Lung microvascular endothelial cell (primary cell): Measurements from ENCODE around the gene WNT8B. TPM values are rescaled to one million over a fixed set of nuclear protein-coding genes. Genes with fewer than 3 reads are reported as not detected.

Source experiments
- DNase-seq, 2 donors: peaks; one replicate each; pipeline versions ENCODE4 v3.0.0 to v3.0.0-alpha.2; 2010; ENCODE audit warnings: low read depth in 2 of 2
- total RNA-seq: library from RNA; depleted of rRNA; stranded (reverse); fragments of >200 nt; gene quantifications from 2 replicates; pipeline ENCODE4 v1.2.1, GENCODE V29; 2014

The WNT8B gene
- total RNA-seq, 1 donor from 2014 or later, result not detected

DNA sequence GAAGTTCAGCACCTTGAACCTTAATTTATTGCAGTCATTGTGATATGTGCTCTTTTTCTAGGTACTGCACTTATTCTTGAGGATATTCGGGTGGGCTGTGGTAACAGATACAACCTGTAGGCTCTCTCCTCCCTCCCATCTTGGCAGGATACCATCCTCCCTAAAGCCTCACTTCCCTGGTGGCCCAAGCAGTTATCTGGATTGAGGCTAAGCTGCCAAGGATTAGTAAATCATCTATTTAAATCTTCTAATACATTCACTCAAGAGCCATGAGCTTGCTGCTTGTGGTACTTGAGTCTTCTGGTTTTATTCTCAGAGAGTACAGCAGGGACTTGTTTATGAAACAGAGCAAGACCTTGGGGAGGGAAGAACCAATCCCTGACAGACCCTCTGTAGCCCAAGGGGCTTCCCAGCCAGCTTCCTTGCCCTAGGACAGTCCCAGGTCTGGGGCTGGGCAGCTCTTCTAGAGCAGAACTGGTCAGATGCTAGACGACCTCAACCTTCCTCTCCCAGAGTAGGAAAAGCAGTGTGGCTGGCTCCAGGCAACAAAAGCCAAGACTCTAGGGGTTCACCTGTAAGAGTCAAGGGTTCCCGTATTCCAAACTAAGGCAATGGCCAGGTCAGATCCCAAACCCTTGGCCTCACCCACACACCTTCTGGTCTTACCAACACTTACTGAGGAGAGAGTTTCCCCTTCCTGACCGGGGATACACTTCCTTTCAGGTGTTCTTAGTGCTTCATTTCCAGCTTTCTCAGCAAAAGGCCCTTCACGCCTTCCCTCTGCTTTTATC is 21.3 kb downstream of the WNT8B start:
- DNase-seq, result no peak

DNA sequence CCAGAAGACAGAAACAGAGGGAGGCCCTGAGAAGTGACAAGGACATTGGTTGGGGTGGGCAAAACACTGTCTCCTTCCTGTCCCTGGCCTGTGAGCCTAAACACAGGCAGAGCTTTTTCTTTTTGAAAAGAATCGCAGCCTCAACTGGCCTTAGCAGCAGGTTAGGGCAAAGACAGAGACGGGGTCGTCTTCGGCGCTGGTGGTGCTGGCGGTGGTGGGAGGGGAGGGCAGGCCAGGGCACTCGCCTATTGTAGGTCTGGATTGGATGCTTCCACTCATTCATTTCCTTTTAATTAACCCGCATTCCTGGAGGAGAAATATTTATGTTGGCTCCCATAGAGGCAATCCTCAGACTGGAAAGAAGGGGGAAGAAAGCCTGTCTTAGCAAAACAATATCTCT is 22.6 kb downstream of the WNT8B start:
- DNase-seq, result no peak

DNA sequence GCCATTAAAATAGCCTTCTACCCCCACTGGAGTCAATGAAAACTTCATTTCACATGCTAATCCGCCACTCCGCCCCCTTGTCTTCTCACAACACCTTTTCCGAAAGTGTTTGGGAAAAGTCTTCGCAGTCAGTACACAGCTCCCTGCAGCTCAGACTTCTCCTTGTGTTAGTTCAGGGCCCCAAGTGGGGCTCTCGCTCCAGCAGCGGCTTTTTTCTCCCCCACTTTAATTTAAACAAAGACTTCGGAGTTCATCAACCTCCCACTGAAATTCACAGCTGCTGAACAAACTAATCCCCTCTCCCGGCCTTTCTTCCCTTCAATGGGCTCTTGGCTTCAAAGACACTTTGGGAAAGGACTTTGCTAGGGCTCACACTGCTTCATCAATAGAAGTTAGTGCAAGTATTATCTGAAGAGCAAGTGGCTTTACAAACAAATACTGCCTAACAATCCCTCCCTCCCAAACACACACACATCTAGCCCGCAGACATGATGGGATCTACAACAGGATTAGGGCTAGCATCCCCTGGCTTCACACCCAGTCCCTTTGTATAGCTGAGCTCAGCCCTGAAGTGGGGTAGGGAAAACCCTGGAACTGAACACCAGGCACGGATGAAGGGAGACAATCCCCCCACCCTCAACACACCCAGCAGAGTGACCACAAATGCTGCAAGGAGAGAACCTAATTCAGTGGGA is 23.1 kb downstream of the WNT8B start:
- no peak for DNase-seq

DNA sequence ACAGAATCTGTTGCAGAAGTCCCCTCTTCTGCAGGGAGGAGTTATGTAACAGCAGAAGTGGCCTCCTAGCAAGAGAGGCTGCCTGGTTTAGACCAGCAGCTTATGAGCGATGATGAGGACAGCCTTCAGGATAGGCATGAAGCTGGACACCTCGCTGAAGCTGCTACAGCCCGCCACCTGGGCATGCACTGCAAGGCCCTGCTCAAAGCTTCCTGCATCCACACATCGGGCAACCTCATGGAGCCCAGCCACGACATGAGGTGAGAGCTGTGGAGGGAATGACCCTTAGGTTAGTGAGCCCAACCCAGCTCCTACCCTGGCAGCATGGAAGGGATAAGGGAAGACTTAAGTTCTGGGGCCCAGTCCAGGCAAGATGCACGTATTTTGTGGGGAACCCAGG is 24.7 kb downstream of the WNT8B start:
- DNase-seq, result no peak

DNA sequence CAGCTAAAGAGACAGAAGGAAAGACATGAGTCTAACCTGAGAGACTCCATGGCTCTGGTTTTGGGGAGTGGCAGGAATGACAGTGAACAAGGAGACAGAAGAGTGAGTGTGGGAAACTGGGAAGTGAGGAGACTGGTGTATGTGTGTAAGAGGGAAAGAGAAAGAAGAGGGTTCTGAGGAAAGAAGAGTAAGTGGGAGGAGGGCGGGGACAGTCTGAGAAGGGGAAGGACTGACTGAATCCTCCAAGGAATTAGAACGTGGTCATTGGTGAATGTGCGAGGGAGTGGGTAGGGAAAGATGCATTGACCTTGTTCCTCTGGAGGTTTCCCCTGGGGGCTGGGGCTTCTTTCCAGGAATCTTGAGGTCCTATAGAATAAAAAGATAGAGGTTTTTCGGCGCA is 26.6 kb downstream of the WNT8B start:
- DNase-seq, result no peak

DNA sequence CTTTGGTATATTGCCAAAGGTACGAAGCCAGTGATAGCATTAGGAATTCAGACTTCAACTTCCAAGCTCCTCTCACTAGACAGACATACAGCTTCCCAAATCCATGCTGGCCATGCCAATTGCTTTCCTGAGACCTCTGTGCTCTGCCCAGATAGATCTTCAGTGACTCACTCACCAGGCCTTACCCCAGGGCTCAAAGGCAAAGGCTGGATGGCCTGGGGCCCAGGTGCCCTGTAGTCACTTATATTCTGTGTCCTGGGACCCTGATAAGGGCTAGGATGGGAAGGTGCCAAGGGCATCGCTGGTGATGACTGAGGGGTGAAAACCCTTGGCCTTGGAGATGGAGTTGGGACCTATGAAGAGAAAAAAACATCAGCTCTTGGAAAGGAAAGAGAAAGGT is 27.7 kb downstream of the WNT8B start:
- DNase-seq, result no peak

DNA sequence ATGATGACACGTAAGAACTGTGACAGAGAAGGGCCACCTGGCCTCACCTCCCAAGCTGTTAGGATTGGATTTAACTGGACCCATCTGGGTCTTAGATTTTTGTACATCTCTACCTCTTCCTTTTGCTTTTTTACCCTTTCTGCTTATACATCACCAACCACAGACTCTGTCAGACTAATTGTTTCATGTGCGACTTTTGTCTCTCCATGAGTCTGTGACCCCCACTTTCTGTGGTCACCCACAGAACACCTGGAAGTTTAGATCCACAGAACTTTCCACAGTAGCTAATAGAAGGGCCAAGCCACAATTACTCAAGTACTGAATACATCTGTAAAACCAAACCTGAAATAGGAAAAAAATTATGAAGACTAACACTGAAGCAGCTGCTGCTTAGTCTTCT is 33.8 kb downstream of the WNT8B start:
- DNase-seq, result no peak

DNA sequence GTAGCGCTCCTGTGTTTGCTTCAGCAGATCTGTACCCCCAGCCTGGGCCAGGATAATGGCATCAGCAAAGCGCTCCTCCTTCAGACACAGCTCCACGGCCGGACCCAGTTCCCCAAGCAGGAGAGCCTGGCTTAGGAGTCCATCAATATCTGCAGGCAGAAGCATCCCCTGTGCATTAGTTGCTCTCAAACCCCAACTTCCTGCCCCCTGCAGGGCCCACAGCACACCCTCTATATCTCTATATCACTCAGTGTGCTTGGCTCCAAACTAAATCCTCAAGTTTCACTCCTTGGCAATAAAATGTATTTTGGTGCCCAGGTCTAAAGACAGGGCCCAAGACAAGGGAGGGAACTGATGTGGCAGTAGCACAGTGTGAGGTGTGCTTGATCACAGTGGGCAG is 35.2 kb downstream of the WNT8B start:
- DNase-seq, result no peak

DNA sequence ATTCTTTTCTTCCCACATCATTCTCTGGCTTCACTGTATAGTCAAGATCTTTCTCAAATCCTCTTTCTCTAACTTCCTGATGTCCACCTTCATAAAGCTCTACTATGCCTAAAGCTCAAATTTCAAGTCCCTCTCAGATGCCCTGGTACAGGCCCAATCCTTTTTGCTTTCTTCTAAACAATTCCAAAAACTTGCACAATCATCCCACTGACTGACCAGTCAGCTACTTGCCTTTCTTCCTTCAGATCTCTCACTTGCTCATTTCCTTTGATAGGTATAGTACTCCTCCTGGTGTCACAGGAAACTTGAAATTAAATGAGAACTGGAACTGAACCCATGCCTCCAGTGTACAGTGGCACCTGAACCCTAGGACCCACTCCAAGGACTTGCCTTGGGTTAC is 38.6 kb downstream of the WNT8B start:
- DNase-seq, result no peak

DNA sequence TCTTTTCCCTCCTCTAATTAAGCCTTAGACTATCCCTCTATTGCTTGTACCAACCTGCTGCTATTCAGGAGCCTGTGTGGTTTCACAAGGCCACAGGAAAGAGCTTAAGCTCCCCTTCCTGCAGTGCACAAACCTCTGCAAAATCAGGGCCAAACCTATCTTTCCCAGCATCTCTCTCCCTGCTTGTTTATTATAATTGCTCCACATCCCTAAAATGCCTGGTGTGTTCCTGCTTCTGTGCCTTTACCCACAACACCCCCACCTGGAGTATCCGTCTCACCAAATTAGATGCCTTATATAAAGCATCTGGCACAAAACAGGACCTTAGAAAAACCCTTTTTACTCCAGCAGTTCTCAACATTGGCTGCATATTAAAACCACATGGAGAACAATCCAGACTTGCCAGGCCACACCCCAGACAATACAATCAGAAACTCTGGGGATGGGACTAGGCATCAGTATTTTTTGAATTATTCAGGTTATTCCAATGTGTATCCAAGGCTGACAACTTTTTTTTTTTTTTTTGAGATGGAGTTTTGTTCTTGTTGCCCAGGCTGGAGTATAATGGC is 40.2 kb downstream of the WNT8B start:
- DNase-seq, result no peak

DNA sequence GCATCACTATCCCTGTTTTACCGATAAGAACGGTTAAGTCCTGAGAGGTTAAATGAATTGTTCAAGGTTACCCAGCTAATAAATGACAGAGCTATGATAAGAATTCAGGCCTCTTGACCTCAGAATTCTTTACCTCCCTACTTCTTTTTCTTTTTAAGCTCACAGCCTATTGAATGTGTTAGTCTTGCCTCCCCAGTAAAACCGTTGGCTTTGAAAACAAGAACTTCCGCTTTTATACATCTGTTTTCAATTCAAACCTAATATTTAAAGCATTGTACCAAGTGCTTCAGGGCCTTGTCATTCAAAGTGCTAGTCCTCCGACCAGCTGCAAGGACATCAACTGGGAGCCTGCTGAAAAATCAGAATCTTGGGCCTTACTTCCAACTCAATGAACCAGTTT is 41.3 kb downstream of the WNT8B start:
- DNase-seq, result no peak

DNA sequence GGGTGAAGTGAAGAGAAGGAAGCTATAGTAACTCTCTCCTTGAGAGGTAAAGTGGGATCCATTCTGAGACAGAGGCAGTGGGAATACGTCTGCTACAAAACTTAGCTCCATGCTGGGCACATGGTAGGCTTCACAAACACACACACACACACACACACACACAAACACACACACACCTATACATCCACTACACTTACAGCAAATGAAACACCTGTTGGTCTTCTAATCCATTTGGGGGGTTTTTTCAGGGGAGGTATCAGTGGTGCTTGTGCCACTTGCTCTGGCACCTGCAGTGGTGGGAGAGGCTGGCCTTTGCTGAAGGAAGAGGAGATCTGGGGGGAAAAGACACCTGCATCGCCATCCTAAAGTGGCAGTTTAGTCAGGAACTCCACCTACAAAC is 42.4 kb downstream of the WNT8B start:
- DNase-seq, result no peak

DNA sequence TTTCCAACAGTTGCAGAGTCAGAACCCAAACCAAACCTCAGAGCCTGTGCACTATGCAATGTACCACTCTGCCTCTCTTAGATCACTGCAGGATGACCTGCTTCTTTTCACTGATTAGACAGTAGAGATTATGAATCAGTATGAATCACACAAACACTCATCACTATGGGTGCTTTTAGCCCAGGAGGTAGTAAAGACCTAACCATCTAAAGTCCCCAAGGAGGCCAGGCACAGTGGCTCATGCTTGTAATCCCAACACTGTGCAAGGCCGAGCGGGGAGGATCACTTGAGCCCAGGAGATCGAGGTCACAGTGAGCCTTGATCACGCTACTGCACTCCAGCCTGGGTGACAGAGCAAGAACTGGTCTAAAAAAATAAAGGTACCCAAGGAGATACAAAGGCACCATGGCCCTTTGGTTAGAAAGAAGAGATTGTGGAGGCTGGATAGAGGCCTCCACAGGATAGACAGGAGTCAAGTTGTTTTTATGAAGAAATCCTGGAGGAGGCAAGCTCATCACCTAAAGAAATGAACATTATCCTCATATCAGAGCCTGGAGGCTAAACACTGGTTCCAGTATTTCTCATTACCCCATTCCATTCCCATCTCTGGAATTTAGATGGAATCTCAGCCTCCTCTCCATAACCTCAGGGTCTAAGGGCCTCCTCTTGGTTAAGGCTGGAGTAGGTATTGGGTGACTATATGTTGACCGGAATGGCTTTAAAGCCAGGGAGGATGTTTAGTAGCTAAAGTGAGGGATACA is 44.0 kb downstream of the WNT8B start:
- DNase-seq, result no peak

DNA sequence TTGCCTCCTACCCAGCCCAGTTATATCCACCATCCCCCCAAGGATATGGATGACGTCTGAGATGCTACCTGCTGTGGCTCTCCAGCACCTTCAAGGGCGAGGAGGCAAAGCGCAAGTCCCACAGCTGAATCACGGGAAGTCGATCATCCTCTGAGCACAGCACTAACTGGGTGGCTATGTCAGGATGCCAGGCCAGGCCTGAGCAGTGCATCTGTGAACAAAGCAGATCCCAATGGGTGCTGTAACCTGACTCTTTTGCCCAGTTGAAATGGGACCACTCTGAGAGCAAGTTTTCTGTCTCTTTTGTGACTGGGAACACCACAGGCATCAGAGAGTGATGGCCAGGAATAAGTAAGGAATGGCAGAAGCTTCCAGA is 44.5 kb downstream of the WNT8B start:
- no peak for DNase-seq

DNA sequence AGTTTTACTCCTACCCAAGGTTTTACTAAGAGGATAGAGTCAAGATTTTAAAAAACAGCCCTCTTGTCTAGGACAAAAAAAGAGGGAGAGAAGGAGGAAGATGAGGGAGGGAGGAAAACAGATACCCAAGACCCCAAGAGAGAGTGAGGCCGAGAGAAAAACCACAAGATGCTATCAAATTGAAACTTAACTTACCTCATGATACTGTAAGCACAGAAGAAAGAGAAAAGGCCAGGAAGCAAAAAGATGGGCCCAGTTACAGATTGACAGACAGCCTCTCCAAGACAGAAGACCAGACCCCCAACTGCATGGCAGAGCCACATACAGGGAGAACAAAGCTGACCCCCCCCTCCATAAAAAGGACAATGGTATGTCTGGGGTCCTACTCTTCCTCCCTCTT is 45.5 kb downstream of the WNT8B start:
- no peak for DNase-seq

DNA sequence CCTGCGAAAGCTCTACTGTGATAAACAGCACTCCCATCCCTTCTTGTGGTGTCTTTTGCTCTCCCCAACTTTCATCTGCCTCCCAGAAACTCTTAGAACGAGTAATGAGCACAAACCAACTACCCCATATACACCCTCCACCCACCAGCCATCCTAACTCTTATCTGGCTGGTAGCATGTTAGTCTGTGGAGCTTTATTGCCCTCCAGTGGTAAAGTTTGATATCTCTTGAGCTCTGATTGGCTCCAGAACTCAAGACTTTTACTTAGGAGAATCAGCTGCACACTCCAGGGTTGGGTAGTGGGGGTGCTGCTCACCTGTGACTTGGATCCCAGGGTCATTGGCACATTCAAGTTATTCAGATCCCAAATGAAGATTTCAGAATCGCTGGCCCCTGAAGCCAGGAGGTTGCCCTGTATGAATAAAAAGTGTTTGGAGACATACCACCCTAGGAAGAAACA is 45.9 kb downstream of the WNT8B start:
- DNase-seq, result peak; percentile 55 to 67

DNA sequence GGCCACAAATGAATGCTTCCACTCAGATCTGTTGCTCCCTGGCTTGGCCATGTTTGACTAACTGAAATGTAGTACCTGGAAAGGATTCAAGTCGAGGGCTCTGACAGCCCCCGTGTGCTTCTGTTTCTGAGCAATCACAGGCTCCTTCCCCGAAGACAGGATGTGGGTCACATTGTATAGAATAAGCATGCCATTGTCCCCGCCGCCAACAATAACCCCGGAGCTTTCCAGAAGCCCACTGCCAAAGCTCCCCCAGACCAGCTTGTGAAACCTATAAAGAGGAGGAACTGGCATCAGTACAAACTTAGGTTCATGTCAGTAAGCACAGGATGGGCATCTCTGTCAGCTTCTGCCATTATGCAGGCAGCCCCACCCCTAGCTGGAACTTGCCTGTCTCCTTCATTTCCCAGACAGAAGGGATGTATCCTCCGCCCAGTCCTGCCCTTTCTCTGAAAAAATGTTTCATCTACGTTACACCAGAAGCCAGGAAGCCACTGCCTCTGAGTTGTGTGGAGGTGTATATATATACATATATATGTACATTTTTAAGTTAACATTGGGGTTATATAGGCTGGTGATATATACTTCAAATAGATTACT is 46.5 kb downstream of the WNT8B start:
- no peak for DNase-seq

DNA sequence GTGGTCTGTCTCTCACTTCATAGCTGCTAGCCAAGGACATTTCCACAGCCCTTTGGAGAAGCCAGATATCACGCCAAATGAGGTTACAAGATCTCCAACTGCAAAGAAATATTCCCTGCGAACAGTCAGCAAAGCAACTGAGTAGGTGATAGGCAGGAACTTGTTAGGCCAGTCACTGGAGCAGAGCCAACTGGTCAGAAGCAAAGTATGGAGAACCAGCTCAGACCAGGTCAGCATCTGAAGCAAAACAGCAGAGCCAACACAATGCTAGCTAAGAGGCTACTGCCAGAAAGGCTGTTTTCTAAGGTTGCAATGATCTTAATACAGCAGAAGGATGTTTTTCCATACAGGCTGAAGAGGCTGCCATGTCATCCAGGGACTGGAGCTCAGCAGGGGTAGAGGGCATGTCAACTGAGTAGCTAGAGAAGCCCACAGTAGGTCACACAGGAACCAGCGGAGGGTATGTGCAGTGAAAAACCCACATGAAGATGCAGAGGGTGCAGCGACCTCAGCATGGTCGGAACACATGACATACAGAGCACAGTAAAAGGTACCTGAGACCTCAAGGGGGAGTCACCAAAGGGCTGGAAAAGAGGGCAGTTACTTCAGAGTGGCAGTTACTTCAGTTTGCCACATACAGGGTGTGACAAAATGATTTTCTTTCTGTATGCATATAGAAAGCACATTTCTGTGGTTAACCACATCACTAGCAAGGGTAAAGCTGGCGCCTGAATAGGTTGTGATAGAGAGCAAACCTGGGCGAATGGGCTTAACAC is 47.9 kb downstream of the WNT8B start:
- DNase-seq, result no peak

DNA sequence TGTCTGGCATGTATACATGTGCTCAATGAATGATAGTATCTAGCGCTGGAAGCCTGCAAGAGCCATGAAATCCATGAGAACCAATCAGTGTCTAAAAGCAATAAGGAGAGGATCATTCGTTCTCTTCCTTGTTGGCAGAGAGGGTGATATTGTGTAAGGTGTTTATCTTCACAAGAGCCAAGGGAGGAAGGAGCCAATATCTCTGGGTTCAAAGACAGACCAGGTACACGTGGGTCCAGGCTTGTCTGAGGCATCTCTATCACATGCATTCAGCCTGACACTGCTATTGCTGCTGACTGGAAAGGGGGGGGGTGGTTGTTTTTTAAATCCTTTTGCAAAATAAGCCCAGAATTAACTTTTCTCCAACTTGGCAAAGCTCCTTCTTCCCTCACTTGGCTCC is 52.8 kb downstream of the WNT8B start:
- no peak for DNase-seq

DNA sequence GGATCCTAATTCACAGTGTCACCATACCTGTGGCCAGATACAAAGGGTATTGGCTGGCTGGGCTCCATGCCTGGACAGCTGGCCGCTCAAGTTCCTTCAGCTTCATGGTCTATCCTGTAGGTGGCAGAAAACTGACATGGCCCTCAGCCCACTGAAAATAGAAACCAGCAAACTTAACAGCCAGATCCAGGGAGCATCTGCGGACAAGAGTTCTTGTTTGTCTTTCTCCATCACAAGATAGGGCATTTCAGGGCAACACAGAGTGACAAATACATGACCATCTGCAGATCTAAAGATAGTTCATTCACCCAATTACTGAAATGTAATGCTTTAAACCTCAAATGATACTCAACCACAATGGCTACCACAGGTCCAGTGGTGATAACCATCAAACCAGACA is 54.0 kb downstream of the WNT8B start:
- DNase-seq, result peak; percentile 20 to 40

DNA sequence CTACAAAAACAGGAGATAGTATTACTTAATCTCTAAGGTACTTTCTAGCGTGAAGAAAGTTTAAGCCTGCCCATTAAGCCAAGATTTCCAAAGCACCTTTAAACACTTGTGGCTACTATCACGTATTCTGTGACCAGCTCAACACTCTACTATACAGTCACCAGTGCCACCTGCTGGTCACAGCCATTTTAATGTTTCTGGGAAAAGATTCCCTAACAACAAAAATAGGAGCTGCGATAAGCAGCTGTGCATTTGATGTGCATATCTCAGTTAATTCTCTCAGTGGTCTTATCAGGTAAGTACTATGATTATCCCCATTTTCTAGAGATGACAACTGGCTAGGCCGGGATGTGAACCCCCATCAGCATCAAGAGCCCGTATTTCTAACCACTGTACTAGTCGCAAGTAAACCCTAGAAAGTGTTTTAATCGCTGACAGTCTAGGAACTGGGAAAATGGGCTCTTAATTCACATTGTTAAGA is 56.0 kb downstream of the WNT8B start:
- peak; percentile 66 to 76 for DNase-seq
